Measurements from ENCODE around the gene PLEKHM1. TPM values are rescaled to one million over a fixed set of nuclear protein-coding genes. Genes with fewer than 3 reads are reported as not detected.
"Not testable (repeated sequence)": the region's sequence is repeated elsewhere in the genome, so short reads cannot be mapped to it uniquely, and the experiment has no call there.

Gene PLEKHM1
- 51.2 TPM for total RNA-seq
- long read RNA-seq, full-length matches to known transcripts: 1 of 30 reads
- long read RNA-seq, partial matches to known transcripts: 19 of 30 reads
- long read RNA-seq, other reads (novel, unspliced or antisense): 10 of 30 reads

DNA sequence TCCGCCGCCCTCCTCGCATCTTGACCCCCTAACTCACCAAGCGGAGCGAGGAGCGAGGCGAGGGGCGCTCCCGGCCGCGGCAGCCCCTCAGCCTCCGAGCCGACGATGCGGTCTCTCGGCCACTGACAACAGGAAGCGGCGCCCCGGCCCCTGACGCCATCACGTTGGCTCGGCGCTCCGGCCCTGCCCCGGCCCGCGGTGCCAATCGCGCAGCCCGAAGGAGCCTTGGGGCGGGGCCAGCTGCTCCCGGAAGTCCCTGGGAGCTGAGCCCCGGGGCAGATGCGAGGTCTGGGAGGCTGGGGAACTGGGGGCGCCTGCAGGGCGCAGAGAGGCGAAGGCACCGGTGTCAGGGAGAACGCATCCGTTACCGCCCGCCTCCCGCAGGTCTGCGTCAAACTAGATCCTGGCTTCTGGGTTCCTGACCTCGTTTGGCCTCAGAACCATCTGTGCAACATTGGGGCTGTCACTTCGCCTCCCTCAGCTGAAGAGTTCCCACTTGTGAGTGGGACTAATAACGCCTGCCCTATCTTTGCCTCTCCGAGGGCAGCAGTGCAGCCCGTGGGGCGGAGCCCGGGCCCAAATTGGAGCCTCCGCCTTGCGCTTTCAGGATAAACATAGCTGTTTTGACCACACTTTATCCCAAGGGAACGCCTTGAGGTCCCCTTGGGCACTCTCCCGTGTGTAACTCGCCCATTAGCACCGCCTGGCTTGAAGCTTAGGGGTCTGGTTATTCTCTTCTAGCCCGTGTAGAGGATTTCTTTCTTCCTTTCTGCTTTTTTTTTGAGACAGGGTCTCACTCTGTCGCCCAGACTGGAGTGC lies at the start of gene PLEKHM1:
PLEKHM1 (minus strand) TSS at position 107 of the 819 bp plus-strand sequence. CDS start 8,237 bp downstream, outside the sequence.
- DNase-seq (ENCODE audit: low spot score): peak; percentile 97

DNA sequence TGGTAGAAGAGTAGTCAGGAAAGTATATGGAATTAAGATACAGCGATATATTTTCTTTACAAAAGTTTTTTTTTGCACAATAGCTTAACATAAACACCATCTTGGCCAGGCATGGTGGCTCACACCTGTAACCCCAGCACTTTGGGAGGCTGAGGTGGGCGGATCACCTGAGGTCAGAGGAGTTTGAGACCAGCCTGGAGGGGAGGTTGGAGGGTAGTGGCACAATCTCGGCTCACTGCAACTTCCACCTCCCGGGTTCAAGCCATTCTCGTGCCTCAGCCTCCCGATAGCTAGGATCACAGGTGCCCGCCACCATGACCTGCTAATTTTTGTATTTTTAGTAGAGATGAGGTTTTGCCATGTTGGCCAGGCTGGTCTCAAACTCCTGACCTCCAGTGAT lies 47.6 kb upstream of the PLEKHM1 start:
- not testable (repeated sequence) for DNase-seq (ENCODE audit: low spot score)

DNA sequence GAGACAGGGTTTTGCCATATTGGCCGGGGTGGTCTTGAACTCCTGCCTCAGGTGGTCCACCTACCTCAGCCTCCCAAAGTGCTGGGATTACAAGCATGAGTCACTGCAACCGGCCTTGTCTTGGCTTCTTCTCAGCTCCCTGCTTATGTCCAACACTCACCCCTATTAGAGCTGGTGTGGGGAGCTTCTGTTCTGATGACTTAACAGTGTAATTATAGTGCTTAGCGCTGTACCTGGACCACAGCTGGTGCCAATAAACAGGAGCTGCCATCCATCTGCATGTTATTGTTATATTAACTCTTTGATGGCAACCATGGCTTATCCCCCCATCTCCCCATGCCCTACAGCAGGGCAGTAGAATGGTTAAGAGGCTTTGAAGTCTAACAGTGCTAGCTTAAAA lies 15.6 kb upstream of the PLEKHM1 start:
- not testable (repeated sequence) for DNase-seq (ENCODE audit: low spot score)

DNA sequence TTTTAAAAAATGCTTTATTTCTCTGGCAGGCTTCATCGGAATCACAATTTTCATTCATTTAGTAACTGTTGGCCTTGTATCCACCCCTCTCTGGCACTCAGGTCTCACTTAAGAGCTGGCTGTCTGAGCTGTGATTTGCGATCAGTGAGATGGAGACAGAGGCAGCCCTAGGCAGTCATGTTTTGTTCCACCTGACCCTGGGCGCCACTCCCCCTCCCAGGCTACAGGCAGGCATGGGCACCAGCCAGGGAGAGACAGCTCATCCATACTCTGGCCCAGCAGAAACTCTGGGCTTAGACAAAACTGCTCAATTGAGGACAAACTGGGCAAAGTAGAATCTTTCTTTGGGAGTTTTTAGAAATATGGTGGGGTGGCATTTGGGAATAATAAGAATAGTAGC lies 14.7 kb upstream of the PLEKHM1 start:
- not testable (repeated sequence) for DNase-seq (ENCODE audit: low spot score)

DNA sequence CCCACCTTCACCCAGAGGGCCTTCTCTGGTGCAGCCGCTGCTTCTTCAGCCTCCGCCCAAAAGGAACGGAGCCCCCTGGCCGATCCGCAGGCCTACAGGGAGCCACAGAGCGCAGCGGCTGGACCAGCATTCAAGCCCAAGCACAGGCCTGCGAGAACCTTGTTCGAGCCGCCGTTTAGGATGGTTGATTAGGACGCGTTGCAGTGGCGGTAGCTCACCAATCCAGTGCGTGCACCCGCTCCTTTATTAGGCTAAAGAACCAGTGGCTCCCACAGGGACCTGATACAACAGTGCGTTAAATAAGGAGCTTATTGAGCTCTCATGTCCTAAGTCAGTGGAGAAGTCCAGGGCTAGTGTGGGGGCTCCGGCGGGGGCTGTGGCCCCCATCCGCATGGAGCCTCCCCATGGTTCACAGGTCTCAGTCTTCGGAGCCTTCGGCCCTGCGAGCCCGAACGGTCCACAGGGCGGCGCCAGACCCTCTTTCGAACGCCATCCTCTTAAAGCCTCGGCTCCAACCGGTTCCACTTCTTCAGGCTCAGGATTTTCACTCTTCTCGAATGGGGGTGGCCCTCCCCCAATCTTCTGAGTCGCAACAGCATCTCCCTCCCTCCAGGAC lies 10.7 kb upstream of the PLEKHM1 start:
- DNase-seq (ENCODE audit: low spot score): not testable (repeated sequence)

DNA sequence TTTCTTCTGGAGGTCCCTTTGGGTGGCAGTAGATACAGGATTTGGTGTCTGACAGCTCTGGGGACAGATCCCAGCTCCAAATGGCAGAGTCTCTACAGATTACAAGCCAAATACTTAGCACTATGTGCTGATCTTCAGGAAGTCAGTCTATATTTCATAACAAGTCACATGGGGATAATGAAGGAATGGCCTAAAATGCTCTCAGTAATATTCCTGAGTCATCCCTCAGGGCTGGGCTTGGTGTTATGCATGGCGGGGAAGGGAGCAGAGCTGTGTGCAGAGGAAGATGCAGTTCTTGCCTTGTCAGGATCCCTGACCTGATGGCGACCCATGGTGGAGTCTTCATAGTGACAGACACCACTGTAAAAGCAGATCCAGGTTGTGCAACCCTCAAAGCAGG lies 10.0 kb upstream of the PLEKHM1 start:
- not testable (repeated sequence) for DNase-seq (ENCODE audit: low spot score)

DNA sequence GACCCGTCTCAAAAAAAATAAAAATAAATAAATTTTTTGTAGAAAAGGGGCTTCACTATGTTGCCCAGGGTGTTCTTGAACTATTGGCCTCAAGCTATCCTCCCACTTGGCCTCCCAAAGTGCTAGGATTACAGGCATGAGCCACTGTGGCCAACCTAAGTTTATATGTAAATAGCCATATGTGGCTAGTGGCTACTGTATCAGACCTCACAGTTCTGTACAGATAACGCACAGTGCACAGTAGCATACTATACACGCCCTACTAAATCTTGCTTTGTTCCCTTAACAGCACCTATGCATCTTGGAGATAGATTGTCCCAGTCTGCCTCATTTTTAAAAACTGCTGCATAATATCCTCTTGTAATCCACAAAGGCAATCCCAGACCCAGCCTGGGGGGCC lies 8.7 kb upstream of the PLEKHM1 start:
- DNase-seq (ENCODE audit: low spot score): not testable (repeated sequence)

DNA sequence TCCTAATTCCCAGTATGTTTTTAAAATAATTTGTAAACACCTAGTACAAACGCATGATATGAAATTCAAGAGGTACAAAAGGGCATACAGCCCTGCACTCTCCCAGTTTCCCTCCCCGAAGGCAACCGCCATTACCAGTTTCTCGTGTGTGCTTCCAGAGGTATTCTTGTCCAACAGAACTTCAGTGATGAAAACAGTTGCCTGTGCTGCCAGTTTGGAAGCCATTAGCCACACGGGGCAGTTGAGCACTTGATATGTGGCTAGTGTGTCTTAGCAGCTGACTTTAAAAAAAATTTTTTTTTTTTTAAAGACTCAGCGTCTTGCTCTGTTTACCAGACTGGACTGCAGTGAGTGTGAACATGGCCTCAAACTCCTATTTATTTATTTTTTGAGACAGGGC lies 7.9 kb upstream of the PLEKHM1 start:
- DNase-seq (ENCODE audit: low spot score): not testable (repeated sequence)

DNA sequence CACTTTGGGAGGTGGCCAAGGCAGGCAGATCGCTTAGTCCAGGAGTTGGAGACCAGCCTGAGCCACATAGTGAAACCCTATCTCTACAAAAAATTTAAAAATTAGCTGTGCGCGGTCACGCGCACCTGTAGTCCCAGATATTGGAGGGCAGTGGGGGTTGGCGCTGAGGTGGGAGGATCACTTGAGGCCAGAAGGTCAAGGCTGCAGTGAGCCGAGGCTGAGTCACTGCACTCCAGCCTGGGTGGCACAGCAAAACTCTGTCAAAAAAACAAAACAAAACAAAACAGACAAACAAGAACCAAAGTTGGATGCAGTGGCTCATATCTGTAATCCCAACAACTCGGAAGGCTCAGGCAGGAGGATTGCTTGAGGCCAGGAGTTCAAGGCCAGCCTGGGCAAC lies 6.9 kb upstream of the PLEKHM1 start:
- not testable (repeated sequence) for DNase-seq (ENCODE audit: low spot score)

DNA sequence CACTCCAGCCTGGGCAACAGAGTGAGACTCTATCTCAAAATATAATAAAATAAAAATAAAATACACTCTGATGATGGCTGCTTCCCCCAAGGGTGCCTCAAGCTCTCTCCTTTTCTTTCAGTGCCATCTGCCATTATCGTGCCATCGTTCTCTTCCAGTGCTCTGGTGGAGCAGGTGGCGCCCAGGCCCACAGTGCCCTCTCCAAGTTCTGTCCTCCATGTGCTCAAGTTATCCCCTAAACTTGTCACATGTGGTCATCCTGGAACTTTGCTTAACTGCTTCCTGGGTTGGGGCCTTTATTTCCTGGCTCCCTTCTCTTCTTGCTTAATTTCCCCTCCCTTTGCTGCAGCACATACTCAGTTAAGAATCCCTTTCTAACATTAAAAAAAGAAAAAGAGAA lies 6.0 kb upstream of the PLEKHM1 start:
- DNase-seq (ENCODE audit: low spot score): not testable (repeated sequence)

DNA sequence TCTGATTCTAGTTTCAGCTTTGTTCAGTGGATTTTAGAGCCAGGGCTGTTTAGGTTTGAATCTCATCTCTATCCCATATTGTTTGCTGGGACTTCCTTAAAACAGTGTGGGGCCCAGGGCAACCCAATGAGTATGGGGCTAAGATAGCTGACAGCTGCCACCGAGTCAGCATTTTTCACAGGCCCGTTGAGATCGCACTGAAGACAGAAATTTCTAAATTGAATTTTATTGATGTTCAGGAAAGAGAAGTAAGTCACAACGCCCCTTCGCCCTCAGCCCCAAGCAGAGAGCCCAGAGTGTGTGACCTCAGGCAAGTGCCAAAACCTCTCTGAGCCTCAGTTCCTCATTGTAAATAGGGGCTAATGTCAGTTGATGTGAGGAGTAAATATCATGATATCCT lies 4.0 kb upstream of the PLEKHM1 start:
- DNase-seq (ENCODE audit: low spot score): not testable (repeated sequence)

DNA sequence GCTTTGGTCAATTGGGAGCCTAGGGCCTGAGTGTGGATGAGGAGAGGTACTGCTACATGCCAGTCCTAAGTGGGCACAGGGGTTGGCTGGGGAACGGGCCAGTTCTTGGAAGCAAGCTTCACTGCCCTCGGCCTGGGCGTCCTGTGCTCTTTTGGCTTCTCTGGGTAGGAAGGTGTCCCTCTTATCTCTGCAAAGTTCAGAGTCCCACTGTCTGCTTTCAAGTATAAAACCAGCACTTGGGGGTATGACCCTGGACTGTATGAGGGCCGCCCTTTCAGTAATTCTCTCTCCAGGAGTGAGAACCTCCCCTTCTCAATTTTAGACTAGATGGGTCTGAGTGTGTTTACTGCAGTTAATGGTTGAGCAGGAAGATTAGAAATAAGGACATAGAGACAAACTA lies 1.6 kb upstream of the PLEKHM1 start:
- not testable (repeated sequence) for DNase-seq (ENCODE audit: low spot score)

DNA sequence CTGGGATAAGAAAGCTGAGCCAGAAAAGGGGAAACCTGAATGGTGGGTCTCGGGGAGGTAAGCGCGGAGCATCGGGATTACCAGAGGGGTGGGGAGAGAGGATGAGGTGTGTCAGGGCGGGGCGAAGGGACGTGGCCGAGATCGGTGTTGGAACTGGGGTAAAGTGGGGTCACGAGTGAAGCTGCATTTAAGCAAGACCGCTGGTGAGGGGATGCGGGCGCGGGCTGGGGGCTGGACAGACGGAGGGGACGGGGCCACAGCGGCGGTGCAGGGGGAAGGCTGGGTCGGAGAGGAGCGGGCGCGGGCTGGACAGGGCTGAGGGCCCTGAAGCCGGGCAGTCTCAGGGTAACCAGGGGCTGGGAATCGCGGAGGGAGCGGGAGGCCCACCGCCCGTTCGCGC lies 323 bp downstream of the PLEKHM1 start:
- DNase-seq (ENCODE audit: low spot score): not testable (repeated sequence)

DNA sequence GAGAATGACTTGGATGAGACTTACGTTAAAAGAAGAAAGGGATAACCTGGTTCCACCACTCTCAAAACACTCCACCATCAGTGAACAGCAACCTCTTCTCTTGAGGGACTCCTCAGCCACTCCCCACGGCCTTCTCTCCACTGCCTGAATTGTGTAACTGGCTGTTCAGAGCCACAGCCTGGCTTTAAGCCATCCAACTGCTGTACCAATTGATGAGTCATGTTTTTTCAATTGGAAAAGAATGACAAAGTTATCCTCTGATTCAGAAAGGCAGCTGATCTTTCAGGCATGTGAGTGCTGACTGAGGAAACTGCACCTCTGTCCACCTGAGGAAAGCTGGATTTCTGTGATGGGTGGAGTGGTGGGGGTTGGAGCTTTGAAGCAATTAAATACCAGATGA lies 2.8 kb downstream of the PLEKHM1 start:
- DNase-seq (ENCODE audit: low spot score): not testable (repeated sequence)

DNA sequence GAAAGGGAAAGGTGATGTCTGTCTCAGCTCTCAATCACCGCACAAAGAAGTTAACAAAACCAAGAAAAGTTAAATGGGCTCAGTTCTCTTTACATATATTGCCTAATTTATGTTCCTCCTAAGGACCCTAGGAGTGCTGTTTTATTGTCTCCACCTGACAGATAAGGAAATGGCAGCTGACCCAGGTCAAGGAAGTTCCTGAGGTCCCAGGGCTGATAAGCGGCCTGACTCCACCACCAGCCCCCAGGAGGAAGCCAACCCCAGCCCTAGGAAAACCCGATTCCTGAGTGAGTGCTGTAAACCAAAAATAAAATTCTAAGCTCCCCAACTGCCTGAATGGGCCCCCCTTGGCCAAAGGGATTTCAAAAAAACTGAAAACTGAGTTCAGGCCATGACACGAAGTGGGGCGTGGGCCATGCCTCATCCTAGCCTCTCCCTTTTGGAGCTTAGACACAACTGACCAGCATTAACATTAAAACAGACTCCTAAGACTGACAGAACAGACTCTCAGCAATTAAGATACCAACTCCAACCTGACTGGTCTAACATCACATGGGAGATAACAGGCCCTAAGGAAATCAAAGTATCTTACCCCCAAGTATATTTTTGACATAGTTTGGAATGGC lies 6.8 kb downstream of the PLEKHM1 start:
- not testable (repeated sequence) for DNase-seq (ENCODE audit: low spot score)

DNA sequence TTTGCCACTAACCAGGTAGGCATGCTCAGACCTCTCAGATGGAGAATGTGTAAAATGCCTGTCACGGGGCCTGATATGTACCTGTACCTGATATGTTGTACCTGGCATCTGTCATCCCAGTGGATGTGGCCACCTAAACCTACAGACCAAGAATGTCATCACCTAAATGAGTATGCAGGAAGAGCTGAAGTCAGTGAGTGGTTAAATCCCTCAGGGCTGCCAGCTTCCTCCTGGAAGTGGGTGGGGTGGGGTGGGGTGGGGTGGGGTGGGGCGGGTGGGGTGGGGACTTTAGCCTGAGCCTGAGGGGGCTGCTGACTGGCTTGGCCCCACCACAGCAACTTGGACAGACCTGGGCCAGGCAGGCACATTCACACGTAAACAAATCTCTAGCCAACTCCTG lies 7.3 kb downstream of the PLEKHM1 start:
- DNase-seq (ENCODE audit: low spot score): not testable (repeated sequence)

DNA sequence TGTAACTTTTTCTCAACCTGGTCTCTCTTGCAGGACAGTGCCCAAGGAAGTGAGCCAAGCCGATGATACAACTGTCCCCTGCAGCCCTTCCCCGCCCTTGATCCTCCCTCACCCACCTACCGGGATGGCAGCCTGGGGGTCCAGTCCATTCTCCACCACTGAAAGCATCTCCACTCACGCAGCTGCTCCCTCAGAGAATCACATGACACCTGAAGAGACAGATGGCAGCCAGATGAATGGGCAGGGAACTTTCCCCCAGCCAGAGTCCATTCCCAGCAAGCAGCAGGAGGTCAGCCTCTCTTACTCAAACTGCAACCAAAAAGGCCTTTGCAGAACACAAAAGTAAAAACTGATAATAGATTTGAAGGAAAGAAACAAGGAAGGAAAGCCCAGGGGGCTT lies 8.2 kb downstream of the PLEKHM1 start:
- not testable (repeated sequence) for DNase-seq (ENCODE audit: low spot score)

DNA sequence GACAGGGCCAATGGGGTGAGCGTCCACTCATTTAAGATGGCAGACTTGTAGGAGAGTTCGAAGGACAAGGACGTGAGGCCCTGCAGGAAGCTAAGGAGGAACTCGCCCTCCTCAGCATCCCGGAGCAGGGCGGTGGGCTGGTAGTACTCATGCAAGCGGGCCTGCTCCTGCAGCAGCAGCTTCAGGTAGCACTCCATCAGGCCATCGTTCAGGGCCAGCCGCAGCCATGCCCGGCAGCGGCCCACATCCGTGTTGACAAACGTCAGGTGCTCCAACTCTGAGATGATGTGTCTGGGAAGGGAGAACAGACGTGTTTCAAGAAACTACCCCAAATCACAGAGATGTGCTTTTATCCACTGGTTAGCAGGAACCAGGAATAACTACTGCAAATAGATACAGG lies 15.1 kb downstream of the PLEKHM1 start:
- not testable (repeated sequence) for DNase-seq (ENCODE audit: low spot score)

DNA sequence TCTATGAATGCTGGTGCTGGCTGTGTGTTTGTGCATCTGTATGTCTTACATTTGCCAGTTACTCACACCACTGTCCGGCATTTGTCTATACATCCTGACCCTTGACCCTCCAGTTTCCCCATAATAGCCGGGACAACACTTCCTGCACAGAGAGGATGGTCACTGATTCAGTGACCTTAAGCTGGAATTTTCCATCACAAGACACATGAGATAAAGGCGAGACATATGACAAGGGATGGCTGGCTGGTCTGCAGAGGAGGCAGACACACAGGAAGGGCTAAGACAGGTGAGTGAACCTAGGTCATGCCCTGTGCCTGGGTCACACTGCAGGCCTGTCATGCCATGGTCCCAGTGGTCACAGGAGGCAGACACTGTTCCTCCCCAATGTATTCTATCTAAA lies 18.3 kb downstream of the PLEKHM1 start:
- DNase-seq (ENCODE audit: low spot score): not testable (repeated sequence)

DNA sequence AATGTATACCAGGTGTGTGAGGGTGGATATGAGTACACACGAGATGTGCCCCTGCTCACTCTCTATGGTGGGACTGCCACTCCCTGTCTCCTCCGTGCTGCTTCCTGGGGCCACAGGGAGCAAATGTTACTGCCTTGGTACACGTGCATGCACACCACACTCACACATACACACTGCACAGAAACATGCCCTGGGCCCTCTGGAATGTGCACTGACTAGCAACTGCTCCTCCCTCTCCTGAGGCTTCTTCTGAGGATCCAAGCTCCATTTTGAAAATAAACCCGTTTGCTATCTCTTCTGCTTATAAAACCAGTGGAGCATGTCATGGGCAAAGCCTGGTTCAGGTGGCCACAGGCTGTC lies 21.3 kb downstream of the PLEKHM1 start:
- not testable (repeated sequence) for DNase-seq (ENCODE audit: low spot score)

DNA sequence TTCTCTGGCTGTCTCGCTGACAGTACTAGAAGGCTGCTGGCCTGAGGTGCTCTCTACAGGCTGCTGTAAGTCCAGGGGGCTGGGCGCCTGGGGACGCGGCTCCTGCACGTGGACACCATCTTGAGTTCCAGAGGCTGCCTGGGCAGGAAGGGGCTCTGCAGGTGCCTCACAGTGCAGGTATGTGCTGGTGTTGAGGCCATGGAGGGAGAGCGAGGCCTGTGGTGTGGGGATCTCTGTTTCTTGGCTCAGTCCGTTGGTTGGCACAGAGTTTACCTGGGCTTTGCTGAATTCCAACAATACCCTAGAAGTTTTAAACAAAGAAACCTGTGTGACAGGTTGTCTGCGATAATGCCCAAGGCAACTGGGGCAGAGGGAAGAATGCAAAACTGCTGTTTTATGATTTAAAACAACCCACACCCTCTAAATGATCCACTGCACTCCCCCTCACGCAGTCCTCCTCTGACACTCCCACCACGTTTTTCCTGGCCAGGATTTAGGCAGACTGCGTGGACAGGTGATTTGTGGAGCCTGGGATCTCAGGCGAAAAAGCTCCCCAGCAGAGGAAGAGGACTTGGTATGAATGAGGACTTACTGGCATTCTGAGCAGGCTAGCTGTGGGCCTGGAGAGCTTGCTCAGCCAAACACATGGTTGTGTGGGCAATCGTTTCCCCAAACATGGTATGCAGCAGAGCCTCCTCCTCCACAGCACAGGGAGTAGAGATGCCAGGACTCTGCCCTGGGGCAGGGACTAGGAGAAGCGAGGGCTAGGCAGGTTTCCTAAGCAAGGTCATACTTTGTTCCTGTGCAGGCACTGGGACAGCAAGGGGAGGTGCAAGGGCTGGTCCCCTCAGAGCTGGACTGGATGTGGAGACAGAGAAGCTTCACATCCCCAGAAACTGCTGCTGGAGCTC lies 22.0 kb downstream of the PLEKHM1 start:
- not testable (repeated sequence) for DNase-seq (ENCODE audit: low spot score)
